Measurements from ENCODE around the gene MYO3B. TPM values are rescaled to one million over a fixed set of nuclear protein-coding genes. Genes with fewer than 3 reads are reported as not detected.

MYO3B gene
- total and polyA plus RNA-seq, 2 of the 8 experiments (the other 6 are each of a cell fraction or from before 2014, with no cell fraction given) = 0.17 to 0.19 TPM

DNA sequence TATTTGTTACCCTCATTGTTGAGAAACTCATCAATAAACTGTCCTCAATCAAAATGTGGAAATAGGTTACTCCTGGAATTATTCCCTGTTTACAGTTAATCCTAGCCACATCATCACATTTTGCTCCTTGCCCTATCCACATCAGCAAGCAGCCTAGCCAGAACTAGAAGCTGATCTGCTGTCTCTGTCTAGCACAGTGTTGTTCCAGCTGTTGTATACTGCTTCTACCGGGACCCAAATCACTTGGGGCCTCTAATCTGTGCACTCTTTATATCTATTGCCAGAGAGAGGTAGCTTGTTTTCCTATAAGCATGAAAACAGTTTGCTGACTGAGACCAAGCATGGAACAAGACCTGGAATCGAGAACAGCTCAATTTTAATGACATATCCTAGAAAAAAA, 341.0 kb downstream of the MYO3B start:
- CTCF ChIA-PET (ENCODE audit: partially characterized antibody) = interaction anchor here (0.9 to 1.5 kb wide), 2 partner anchors 9 to 106 kb away, joined by 3 read pairs; no protein-coding TSS in a partner anchor
- POLR2A ChIA-PET (ENCODE audit: partially characterized antibody) = no interaction called here
- no peak overlapping the region for H4K91ac ChIP-seq (replicated peaks; ENCODE audit: insufficient read length, low read length)

More for the DNA sequence above, 341.0 kb downstream of the MYO3B start:
- Histone ChIP-seq H2BK20ac (ENCODE audit: low read length) (no peak overlapping the region), H3K14ac (ENCODE audit: insufficient read length) (no peak overlapping the region), H3K4me3 (ENCODE audit: extremely low read depth in 1 of 4, insufficient read depth in 2 of 4, low read depth in 3 of 4, low read length in 4 of 4) (no peak overlapping the region), H2AK5ac (ENCODE audit: low read depth, low read length) (no peak overlapping the region), H3K23me2 (ENCODE audit: low read depth, low read length) (no peaks in the 10 kb centered on the region), H3K18ac (ENCODE audit: extremely low read depth, low read length) (no peak overlapping the region), H2BK120ac (replicated peaks; ENCODE audit: low read depth, low read length) (no peak overlapping the region), H3K4me1 (replicated peaks in 1 of 4; ENCODE audit: control insufficient read depth in 3 of 4, insufficient read depth in 4 of 4, low read length in 3 of 4) (no peaks in the 10 kb centered on the region), H2BK5ac (ENCODE audit: low read depth, low read length) (no peak overlapping the region), H3K27me3 (replicated peaks in 1 of 4; ENCODE audit: control insufficient read depth in 3 of 4, extremely low read depth in 1 of 4, insufficient read depth in 3 of 4, low read length in 3 of 4) (no peaks in the 10 kb centered on the region), H3K79me2 (ENCODE audit: control insufficient read depth in 1 of 2, insufficient read depth in 2 of 2, low read length in 2 of 2) (no peaks in the 10 kb centered on the region), H3K4me2 (ENCODE audit: insufficient read depth in 1 of 2, low read depth in 2 of 2, low read length in 2 of 2) (no peak overlapping the region), H3K27ac (ENCODE audit: low read depth, low read length) (no peak overlapping the region), H3K9ac (replicated peaks in 1 of 4; ENCODE audit: extremely low read depth in 1 of 4, low read depth in 3 of 4, low read length in 3 of 4) (no peak overlapping the region), H3K9me3 (ENCODE audit: insufficient read depth in 2 of 2, low read depth in 1 of 2, low read length in 1 of 2) (no peaks in the 10 kb centered on the region), H3K23ac (ENCODE audit: insufficient read length) (no peak overlapping the region), H3K4ac (replicated peaks; ENCODE audit: insufficient read length, low read depth, low read length) (no peak overlapping the region), H2AFZ (ENCODE audit: low read length) (no peak overlapping the region), H3K36me3 (ENCODE audit: control insufficient read depth in 2 of 4, insufficient read depth in 4 of 4, low read length in 3 of 4) (no peaks in the 10 kb centered on the region), H2BK15ac (ENCODE audit: low read length) (no peak overlapping the region), H4K5ac (ENCODE audit: insufficient read length, low read depth, low read length) (no peak overlapping the region), H2BK12ac (ENCODE audit: low read depth, low read length) (no peak overlapping the region), H4K8ac (ENCODE audit: extremely low read depth, insufficient read depth, low read length) (no peak overlapping the region), H3K79me1 (ENCODE audit: low read depth, low read length) (no peaks in the 10 kb centered on the region), H3K56ac (replicated peaks; ENCODE audit: insufficient read length, low read depth, low read length) (no peak overlapping the region), H4K20me1 (replicated peaks in 1 of 2; ENCODE audit: control insufficient read depth in 1 of 2, insufficient read depth in 2 of 2, low read length in 2 of 2) (no peaks in the 10 kb centered on the region)
- FAIRE-seq = no peak
- no peak for DNase-seq (ENCODE audit: low read depth in 1 of 2, low spot score in 2 of 2)
- 97% methylated on average over 2 of the region's 2 CpGs; no CpG with 5 or more reads in 1 of the 2 experiments for WGBS, 2 experiments (ENCODE audit: extremely low coverage in 1 of 2, insufficient coverage in 1 of 2, insufficient read length in 1 of 2, insufficient replicate concordance in 2 of 2, low coverage in 1 of 2, low lambda C conversion rate in 2 of 2, missing lambda C conversion rate in 1 of 2)
- TF ChIP-seq BACH1 (IDR thresholded peaks at IDR 0.05; ENCODE audit: low read length) = no peak
- TF ChIP-seq NANOG (IDR thresholded peaks at IDR 0.05; ENCODE audit: insufficient read depth, low read depth, low read length, poor library complexity, severe bottlenecking) = no peak
- TF ChIP-seq BRCA1 (IDR thresholded peaks at IDR 0.05; ENCODE audit: low read depth, low read length) = no peak
- TF ChIP-seq CREB1 (IDR thresholded peaks at IDR 0.05) = no peak
- no peak for TF ChIP-seq SIX5 (IDR thresholded peaks at IDR 0.05; ENCODE audit: low read depth, low read length)
- TF ChIP-seq, protein P1, sequence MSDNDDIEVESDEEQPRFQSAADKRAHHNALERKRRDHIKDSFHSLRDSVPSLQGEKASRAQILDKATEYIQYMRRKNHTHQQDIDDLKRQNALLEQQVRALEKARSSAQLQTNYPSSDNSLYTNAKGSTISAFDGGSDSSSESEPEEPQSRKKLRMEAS (IDR thresholded peaks at IDR 0.05) = no peak
- no peak for TF ChIP-seq RNF2 (IDR thresholded peaks at IDR 0.05; ENCODE audit: borderline replicate concordance, low read depth, low read length, missing control alignments, poor library complexity, severe bottlenecking)
- no peak for TF ChIP-seq SP4 (IDR thresholded peaks at IDR 0.05; ENCODE audit: low read length)
- no peak for TF ChIP-seq RAD21 (IDR thresholded peaks at IDR 0.05 in 1 of 2, conservative IDR thresholded peaks at IDR 0.05 in 1 of 2; ENCODE audit: low read depth in 2 of 2, low read length in 2 of 2)
- no peak for TF ChIP-seq EP300 (IDR thresholded peaks at IDR 0.05; ENCODE audit: borderline replicate concordance in 1 of 2, low read depth in 2 of 2, low read length in 2 of 2)
- no peak for TF ChIP-seq KDM5A (IDR thresholded peaks at IDR 0.05; ENCODE audit: low read length)
- TF ChIP-seq HDAC2 (IDR thresholded peaks at IDR 0.05; ENCODE audit: borderline replicate concordance in 1 of 2, low read depth in 2 of 2, low read length in 2 of 2) = no peak
